NCI-H2029 treated with DMSO at 0.1 percent for 48 hours (cell line): ENCODE data around the gene MKS1.

ENCODE experiments used
- DNase-seq: peaks from one replicate; lab custom pipeline; 2025; lab: John Stamatoyannopoulos, UW

Gene MKS1

GRCh38 chr17:58200024-58200633, 18.9 kb downstream of the MKS1 start:
- no peak for DNase-seq

- no peak for DNase-seq
Measured at GRCh38 chr17:58196610-58197009, 22.4 kb downstream of the MKS1 start.

- DNase-seq, result no peak
Measured at GRCh38 chr17:58195518-58196123, 23.4 kb downstream of the MKS1 start.

- no peak for DNase-seq
Measured at GRCh38 chr17:58193641-58194255, 25.3 kb downstream of the MKS1 start.

DNA sequence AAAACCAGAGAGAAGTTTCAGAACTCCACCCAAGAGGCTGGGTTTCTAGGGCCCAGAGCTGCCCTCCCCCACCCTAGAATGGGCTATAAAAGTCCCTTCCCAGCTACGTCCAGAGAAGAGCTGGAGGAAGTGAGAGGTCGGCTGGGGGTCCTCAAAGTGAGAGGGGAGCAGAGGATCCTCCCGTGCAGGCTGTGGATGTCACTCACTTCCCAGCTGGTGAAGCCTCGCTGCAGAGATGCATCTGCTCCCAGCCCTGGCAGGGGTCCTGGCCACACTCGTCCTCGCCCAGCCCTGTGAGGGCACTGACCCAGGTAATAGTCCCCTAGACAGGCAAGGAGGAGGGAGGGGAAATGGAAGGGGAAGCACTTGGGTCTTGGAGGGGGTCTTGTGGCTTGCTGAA, 26.4 kb downstream of the MKS1 start, which contains the start of gene EPX:
TSS of gene EPX (plus strand) at position 115 of the 400 bp plus-strand sequence. CDS start at position 236, 121 bp downstream.
- DNase-seq, result no peak

DNA sequence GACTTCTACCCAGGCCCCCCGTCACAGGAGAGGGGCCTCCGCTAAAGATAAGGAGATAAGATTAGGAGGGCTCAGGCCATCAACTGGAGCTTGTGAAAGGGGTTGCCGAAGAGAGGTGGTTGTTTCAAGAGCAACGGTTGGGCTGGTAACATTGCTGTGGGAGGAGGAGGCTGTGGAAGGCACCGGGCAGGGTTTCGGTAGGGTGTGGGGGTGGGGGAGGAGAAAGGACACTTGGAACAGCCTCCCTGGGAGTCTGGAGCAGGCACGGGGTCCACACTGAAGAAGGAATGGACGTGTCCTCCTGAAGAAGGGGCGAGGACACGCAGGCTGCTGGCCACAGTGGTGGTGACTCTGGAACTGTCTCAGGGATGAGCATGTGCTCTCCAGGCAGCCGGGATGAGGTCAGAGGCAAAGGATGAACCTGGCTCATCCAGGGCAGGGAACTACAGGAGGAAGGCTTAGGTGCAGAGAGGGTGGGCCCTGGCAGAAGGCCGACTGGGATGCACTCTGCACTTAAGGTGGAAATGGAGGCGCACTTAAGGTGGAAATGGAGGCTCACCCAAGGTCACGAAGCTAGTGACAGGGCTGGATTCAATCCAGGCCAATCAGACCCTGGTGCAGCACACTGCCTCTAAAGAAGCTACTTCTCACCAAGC, 27.7 kb downstream of the MKS1 start:
- no peak for DNase-seq

DNA sequence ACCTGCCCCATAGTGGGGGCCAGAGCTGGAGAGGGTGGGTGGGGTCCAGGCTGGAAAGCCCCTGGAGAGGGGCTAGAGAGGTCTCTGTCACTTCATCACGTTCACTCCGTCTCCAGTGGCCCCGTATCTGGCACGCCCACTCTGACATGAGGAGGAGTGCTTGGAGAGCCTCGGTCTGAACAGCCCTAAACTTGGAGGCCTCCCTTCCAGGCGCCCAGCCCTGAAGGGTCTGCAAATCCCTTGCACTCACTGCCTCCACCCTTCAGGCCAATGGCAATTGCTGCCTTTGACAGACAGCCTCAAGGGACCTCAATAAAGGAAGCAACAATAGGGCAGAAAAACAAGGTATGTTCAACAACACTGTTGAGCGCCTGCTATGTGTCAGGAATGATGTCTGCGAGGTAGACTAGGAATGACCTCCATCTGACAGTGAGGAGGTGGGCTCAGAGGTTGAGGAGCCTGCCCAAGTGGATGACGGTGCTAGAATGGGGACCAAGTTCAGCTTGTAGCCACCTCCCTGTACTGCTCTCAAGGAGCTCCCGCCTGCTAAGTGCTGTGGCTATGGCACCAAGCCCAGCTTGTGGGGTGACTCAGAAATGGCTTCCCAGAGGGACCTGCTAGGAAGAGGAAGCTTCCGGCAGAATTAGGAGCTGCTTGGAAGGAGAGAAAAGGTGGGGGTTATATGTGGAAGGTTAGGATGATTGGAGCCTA, 29.5 kb downstream of the MKS1 start:
- no peak for DNase-seq

DNA sequence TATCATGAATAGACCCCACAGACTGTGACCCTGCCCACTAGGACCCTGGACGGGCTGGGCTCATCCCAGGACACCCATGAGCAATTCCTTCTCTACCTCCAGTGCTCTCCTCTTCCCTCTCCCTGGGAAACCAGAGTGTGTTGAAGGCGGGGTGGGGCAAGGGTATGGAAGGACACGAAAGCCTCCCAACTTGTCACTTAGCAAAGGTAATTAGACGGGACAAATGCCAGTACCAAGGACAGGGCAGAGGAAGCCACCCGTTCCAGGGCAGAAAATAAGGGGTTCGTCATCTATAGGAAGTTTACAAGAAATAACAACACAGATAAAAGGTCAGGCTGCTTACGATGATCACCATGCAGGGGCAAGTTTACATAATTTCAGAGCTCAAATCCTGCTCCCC, 31.4 kb downstream of the MKS1 start:
- DNase-seq, result no peak

DNA sequence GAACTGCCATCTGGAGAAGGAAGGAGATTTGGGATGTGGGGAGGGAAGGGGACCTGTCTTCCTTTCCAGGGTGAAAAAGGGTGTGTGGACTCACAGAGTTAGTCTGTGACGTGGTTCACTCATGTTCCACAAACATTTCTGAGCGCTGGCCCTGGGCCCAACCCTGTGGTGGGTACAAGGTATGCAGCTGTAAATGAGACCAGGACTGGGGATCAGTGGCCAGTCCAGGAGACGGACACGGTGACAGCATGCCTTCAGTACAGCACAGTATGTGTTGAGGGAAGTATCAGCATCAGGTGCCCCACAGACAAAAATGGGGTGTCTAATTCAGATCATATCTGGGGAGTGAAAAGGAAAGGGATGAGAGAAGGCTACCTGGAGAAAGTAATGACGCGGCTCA, 32.0 kb downstream of the MKS1 start:
- no peak for DNase-seq

DNA sequence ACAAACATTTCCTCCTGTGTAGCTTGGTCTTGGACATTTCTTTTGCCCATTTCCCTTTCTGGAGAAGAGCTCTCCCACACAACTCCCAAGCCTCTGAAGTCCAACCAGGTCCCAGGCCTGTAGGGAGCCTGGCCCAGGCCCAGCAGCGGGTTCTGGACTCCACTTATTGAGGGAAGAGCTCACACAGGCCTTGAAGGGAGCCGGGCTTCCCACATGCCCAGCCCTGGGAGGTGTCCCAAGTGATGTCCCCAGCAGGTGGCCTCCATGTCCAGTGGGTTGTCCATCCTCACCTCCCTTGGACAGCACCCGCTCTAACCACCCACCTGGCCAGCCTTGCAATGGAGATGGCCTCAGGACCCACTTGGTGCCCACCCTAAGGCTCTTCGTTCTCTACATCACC, 32.5 kb downstream of the MKS1 start:
- no peak for DNase-seq

GRCh38 chr17:58184986-58185761, 33.9 kb downstream of the MKS1 start:
- DNase-seq, result no peak

- no peak for DNase-seq
Measured at GRCh38 chr17:58184308-58184985, 34.6 kb downstream of the MKS1 start.

DNA sequence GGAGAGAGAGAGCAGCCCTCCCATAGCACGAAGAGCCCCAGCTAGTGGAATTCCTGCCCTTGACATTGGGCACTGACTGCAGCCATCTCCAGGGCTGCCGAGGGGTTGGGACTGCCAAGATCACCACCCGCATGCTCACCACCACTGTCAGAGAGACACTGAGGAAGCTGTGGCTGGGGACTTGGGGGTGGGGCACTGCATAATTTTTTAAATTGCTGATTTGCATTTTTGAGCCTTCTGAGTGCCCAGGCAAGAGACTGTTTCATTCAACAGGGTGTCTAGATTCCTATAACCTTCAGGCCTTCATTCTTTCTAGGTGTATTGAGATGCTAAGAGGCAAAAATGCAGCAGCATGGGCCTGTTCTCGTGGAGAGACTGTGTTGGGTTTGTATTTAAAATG, 35.5 kb downstream of the MKS1 start:
- no peak for DNase-seq

DNA sequence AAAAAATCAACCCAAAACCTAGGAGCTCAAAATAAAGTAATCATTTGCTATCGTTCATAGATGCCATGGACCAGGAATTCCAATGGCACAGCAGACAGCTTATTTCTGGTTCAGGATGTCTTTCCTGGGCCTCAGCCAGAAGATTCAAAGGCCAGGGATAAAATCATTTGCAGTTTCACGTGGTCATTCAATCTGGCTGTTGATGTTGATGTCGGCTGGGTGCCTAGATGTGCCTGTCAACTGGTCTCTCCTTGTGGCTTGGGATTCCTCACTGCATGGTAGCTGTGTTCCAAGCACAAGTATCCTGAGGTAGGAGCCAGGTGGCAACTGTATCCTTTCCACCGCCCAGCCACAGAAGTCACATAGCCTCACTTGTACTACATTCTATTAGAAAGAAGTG, 37.3 kb downstream of the MKS1 start:
- no peak for DNase-seq

DNA sequence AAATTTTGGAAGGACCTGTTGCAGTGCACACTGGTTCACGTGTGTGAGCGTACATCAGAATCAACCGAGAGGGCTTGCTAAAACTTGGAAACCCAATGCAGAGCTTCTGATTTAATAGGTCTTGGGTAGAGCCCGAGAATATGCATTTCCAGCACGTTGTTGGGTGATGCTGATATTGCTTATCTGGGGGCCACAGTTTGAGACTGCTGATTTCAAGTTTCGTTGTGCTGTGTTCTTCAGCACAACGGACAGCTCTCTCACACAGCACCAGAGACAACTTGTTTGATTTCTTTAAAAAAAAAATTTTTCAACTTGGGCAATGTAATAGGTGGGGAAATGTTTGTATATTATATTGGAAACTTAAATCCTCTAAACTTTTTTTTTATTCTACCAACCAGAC, 42.9 kb downstream of the MKS1 start:
- DNase-seq, result no peak

DNA sequence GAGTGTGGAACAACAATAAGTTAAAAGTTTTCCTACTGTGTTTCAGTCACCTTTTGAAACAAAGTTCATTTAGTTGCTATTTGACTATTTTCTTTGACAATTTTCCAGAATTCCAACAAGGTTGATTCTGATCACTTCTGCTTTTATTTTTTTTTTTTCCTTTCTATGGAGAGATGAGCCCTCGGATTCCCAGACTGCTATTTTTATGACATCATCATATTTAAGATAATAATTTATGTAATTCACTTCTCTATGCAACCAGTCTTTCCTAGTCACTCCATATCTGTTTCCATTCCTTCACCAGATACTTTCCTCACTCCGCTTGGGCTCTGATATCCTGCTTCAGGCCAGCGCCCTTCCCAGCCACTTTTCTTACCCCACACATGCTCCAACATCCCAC, 44.2 kb downstream of the MKS1 start:
- no peak for DNase-seq

GRCh38 chr17:58172369-58173071, 46.5 kb downstream of the MKS1 start:
- DNase-seq, result no peak

DNA sequence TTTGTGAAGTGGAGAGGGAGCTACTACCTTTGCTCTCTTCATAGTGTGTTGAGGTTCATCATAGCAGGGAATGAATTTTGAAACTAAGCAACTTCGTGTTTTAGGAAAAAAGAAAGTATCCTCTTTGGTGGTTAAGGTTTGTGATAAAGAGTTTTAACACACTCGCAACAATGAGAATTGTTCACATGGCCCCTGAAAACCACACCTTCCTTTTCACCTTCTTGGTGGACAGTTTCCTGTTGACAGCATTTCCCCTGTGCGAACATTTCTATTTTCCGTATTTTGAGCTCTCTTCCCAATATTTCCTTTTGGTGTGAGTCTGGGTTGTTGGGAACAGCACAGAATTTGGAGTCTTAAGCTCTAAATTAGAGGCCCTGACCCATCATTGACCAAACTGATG, 48.4 kb downstream of the MKS1 start:
- no peak for DNase-seq

- no peak for DNase-seq
Measured at GRCh38 chr17:58166682-58167081, 52.4 kb downstream of the MKS1 start, which contains the start of gene OR4D2. Gene OR4D2 (plus strand): TSS chr17:58166982. CDS start chr17:58169656, 2,674 bp downstream.

GRCh38 chr17:58165981-58166380, 53.1 kb downstream of the MKS1 start:
- no peak for DNase-seq
